IMR-90 (cell line): ENCODE results near the gene TNS3. TPM values are rescaled to one million over a fixed set of nuclear protein-coding genes. Genes with fewer than 3 reads are reported as not detected.
A peak's percentile ranks its signal among the peaks of the same experiment; 100 is the strongest.

ENCODE experiments used
- ATAC-seq: fragments of 200-7000 bp; cut with Tn5 transposase; 2 replicates; pipeline ENCODE4 v1.9.1; 2020; ENCODE audit warnings: low read depth, mild to moderate bottlenecking, moderate library complexity
- BruUV-seq: library from RNA; stranded (reverse); fragments of 400-500 nt; replicated peaks from 2 replicates; lab custom pipeline; 2021; lab: Mats Ljungman, UMichigan
- CTCF ChIA-PET: fragments of 300-600 bp; formaldehyde crosslinking; extraction: SDS; loops from one replicate; lab custom pipeline; 2021; ENCODE audit warnings: antibody characterized with exemption; lab: Yijun Ruan, JAX
- POLR2A ChIA-PET: fragments of 300-600 bp; sonication (Branson Sonifier 250); formaldehyde crosslinking; loops from one replicate; lab custom pipeline; 2022; ENCODE audit warnings: antibody characterized with exemption; ENCODE audit not compliant: unreplicated experiment; lab: Charles Lee
- DNase-seq: peaks from one replicate; pipeline ENCODE4 v3.0.0; 2013
- H2AFZ ChIP-seq: replicated peaks from 2 replicates; pipeline ENCODE3; 2013; ENCODE audit warnings: low read length, mild to moderate bottlenecking; ENCODE audit not compliant: poor library complexity
- H2AK5ac ChIP-seq: 2 replicates; pipeline ENCODE4 v1.6.1; 2013; ENCODE audit warnings: low read depth, low read length, inconsistent platforms
- H2AK9ac ChIP-seq: replicated peaks from 2 replicates; pipeline ENCODE3; 2013; ENCODE audit warnings: mild to moderate bottlenecking, low read depth, low read length, moderate library complexity; ENCODE audit not compliant: poor library complexity
- H2BK120ac ChIP-seq: 2 replicates; pipeline ENCODE4 v1.6.1; 2013; ENCODE audit warnings: low read depth, low read length, inconsistent platforms
- H2BK15ac ChIP-seq: 3 replicates; pipeline ENCODE4 v1.6.1; 2013; ENCODE audit warnings: low read depth, low read length, inconsistent platforms
- H2BK20ac ChIP-seq: 2 replicates; pipeline ENCODE4 v1.6.1; 2013; ENCODE audit warnings: low read depth, mild to moderate bottlenecking, inconsistent platforms, low read length, moderate library complexity
- H2BK5ac ChIP-seq: 2 replicates; pipeline ENCODE4 v1.6.1; 2013; ENCODE audit warnings: mild to moderate bottlenecking, low read depth, low read length, inconsistent platforms; ENCODE audit not compliant: poor library complexity, severe bottlenecking
- H3K14ac ChIP-seq: replicated peaks from 2 replicates; pipeline ENCODE4 v1.6.1; 2013; ENCODE audit warnings: low read depth, low read length, inconsistent platforms
- H3K18ac ChIP-seq: 2 replicates; pipeline ENCODE4 v1.6.1; 2013; ENCODE audit warnings: low read depth, low read length, control low read depth
- H3K23ac ChIP-seq: 2 replicates; pipeline ENCODE4 v1.6.1; 2013; ENCODE audit warnings: low read depth, low read length, inconsistent platforms
- H3K27ac ChIP-seq: 2 replicates; pipeline ENCODE4 v1.5.1; 2013; ENCODE audit warnings: mild to moderate bottlenecking, control low read depth, low read length; ENCODE audit not compliant: insufficient read depth
- H3K27me3 ChIP-seq: 2 replicates; pipeline ENCODE4 v1.6.1; 2013; ENCODE audit warnings: low read length; ENCODE audit not compliant: control insufficient read depth, insufficient read depth
- H3K36me3 ChIP-seq: 2 replicates; pipeline ENCODE4 v1.6.1; 2013; ENCODE audit warnings: low read length, mixed read lengths; ENCODE audit not compliant: control insufficient read depth, insufficient read depth
- H3K4ac ChIP-seq: 2 replicates; pipeline ENCODE4 v1.6.1; 2013; ENCODE audit warnings: low read depth, low read length, inconsistent platforms
- H3K4me1 ChIP-seq: 2 replicates; pipeline ENCODE4 v1.6.1; 2013; ENCODE audit warnings: low read length, mixed read lengths; ENCODE audit not compliant: control insufficient read depth, insufficient read depth
- H3K4me2 ChIP-seq: 2 replicates; pipeline ENCODE4 v1.6.1; 2013; ENCODE audit warnings: low read depth, mild to moderate bottlenecking, control low read depth, low read length, moderate library complexity
- H3K4me3 ChIP-seq: 2 replicates; pipeline ENCODE4 v1.5.1; 2013; ENCODE audit warnings: low read depth, mild to moderate bottlenecking, control low read depth, low read length, moderate library complexity; ENCODE audit not compliant: insufficient read depth
- H3K56ac ChIP-seq: 2 replicates; pipeline ENCODE4 v1.6.1; 2013; ENCODE audit warnings: low read length, inconsistent platforms; ENCODE audit not compliant: insufficient read depth; ENCODE audit errors: extremely low read depth
- H3K79me1 ChIP-seq, 2 experiments: 2 replicates each; pipeline ENCODE4 v1.6.1; 2013; ENCODE audit warnings: low read length in 2 of 2, inconsistent platforms in 1 of 2, low read depth in 1 of 2
- H3K9ac ChIP-seq: 2 replicates; pipeline ENCODE4 v1.6.1; 2013; ENCODE audit warnings: low read depth, low read length, control low read depth
- H3K9me1 ChIP-seq: 2 replicates; pipeline ENCODE4 v1.6.1; 2013; ENCODE audit warnings: low read length, inconsistent platforms; ENCODE audit not compliant: insufficient read depth
- H3K9me3 ChIP-seq: 2 replicates; pipeline ENCODE4 v1.6.1; 2013; ENCODE audit warnings: low read length; ENCODE audit not compliant: control insufficient read depth, insufficient read depth
- H4K20me1 ChIP-seq: 2 replicates; pipeline ENCODE4 v1.6.1; 2013; ENCODE audit warnings: low read length, inconsistent platforms; ENCODE audit not compliant: insufficient read depth
- H4K5ac ChIP-seq: 2 replicates; pipeline ENCODE4 v1.6.1; 2013; ENCODE audit warnings: mild to moderate bottlenecking, low read depth, low read length, control low read depth
- H4K8ac ChIP-seq, 2 experiments: 2 replicates each; pipeline ENCODE4 v1.6.1; 2013; ENCODE audit warnings: low read depth in 2 of 2, low read length in 2 of 2, control low read depth in 1 of 2, inconsistent platforms in 1 of 2
- H4K91ac ChIP-seq: 2 replicates; pipeline ENCODE4 v1.6.1; 2013; ENCODE audit warnings: low read depth, low read length, inconsistent platforms; ENCODE audit not compliant: insufficient read depth
- BHLHE40 ChIP-seq: fragments of 150-350 bp; IDR thresholded peaks from 2 replicates; pipeline ENCODE4 v1.6.1; 2016; ENCODE audit warnings: mild to moderate bottlenecking, low read depth, low read length
- CEBPB ChIP-seq: IDR thresholded peaks from 2 replicates; pipeline ENCODE4 v1.6.1; 2012; ENCODE audit warnings: low read depth, low read length, improper control_type of control experiment
- CHD1 ChIP-seq: IDR thresholded peaks from 2 replicates; pipeline ENCODE4 v1.6.1; 2012; ENCODE audit warnings: low read depth, low read length, improper control_type of control experiment
- FOS ChIP-seq: fragments of 150-350 bp; IDR thresholded peaks from 2 replicates; pipeline ENCODE4 v1.6.1; 2016; ENCODE audit warnings: low read depth, low read length
- MAFK ChIP-seq: IDR thresholded peaks from 2 replicates; pipeline ENCODE4 v1.6.1; 2012; ENCODE audit warnings: low read depth, low read length, improper control_type of control experiment
- MAZ ChIP-seq: IDR thresholded peaks from 2 replicates; pipeline ENCODE4 v1.6.1; 2012; ENCODE audit warnings: low read depth, mild to moderate bottlenecking, low read length, improper control_type of control experiment, moderate library complexity, borderline replicate concordance
- MXI1 ChIP-seq: IDR thresholded peaks from 2 replicates; pipeline ENCODE4 v1.6.1; 2012; ENCODE audit warnings: low read depth, mild to moderate bottlenecking, low read length, moderate library complexity, borderline replicate concordance
- NFE2L2 ChIP-seq: fragments of 150-350 bp; IDR thresholded peaks from 2 replicates; pipeline ENCODE4 v1.6.1; 2016; ENCODE audit warnings: low read depth, mild to moderate bottlenecking, low read length
- POLR2A ChIP-seq: IDR thresholded peaks from 2 replicates; pipeline ENCODE4 v1.6.1; 2012; ENCODE audit warnings: mild to moderate bottlenecking, low read depth, low read length
- RAD21 ChIP-seq: IDR thresholded peaks from 2 replicates; pipeline ENCODE4 v1.6.1; 2012; ENCODE audit warnings: low read length, improper control_type of control experiment
- RCOR1 ChIP-seq: IDR thresholded peaks from 2 replicates; pipeline ENCODE4 v1.6.1; 2012; ENCODE audit warnings: mild to moderate bottlenecking, low read length, improper control_type of control experiment; ENCODE audit not compliant: insufficient replicate concordance
- RFX5 ChIP-seq: IDR thresholded peaks from 2 replicates; pipeline ENCODE4 v1.8.0; 2012; ENCODE audit warnings: low read depth, mild to moderate bottlenecking, low read length, moderate library complexity
- SMC3 ChIP-seq: fragments of 150-350 bp; IDR thresholded peaks from 2 replicates; pipeline ENCODE4 v1.6.1; 2016; ENCODE audit warnings: low read depth, mild to moderate bottlenecking, antibody characterized with exemption, low read length, moderate library complexity
- WGBS, 2 experiments: methylation state at CpG; one replicate each; pipeline versions ENCODE4 v1.1.5 to v1.1.7; 2013; ENCODE audit warnings: missing lambda C conversion rate in 2 of 2; ENCODE audit not compliant: insufficient read length in 1 of 2; ENCODE audit errors: extremely low coverage in 2 of 2; 5-methylcytosine and 5-hydroxymethylcytosine counted together
- dilution Hi-C: fragments of 300-500 bp; cut with HindIII; formaldehyde crosslinking; loops from one replicate; pipeline ENCODE4 v1.14.3; 2018; ENCODE audit warnings: low sequenced_read_pairs; ENCODE audit not compliant: unreplicated experiment
- in situ Hi-C: fragments of 300-500 bp; cut with MboI; formaldehyde crosslinking; loops from 3 replicates; pipeline ENCODE4 v1.14.3; 2019; ENCODE audit warnings: low sequenced_read_pairs, inconsistent platforms, mixed read lengths
- intact Hi-C: fragments of 100-400 bp; cut with micrococcal nuclease; formaldehyde crosslinking; loops from 2 replicates; pipeline ENCODE4 v1.10.0; 2022
- polyA plus RNA-seq, 3 experiments: library from polyadenylated mRNA; depleted of rRNA; stranded (reverse); fragments of >200 nt; gene quantifications; 2 replicates each; pipeline ENCODE4 v1.2.3, GENCODE V29; 2012; ENCODE audit warnings: low replicate concordance in 1 of 3
- total RNA-seq: library from RNA; depleted of rRNA; stranded (reverse); fragments of >200 nt; gene quantifications from 2 replicates; pipeline ENCODE4 v1.2.3, GENCODE V29; 2012

The TNS3 gene
- total and polyA plus RNA-seq, 2 of the 4 experiments (the other 2 are of a cell fraction) = 64.3 to 79.2 TPM

- dilution Hi-C loops = no loop called here
- CTCF ChIA-PET = no interaction called here
- POLR2A ChIA-PET = no interaction called here
These were observed 329.2 kb downstream of the TNS3 start for GRCh38 chr7:47252675-47253074.

More at GRCh38 chr7:47252675-47253074, 329.2 kb downstream of the TNS3 start:
- Histone ChIP-seq H3K4me1 (peaks cover 6% of the 10 kb centered on the region), H3K4ac (no peak overlapping the region), H3K79me1 (peaks cover 0 to 4% of the 10 kb centered on the region in 2 experiments; a peak in 1 of 4 replicates), H3K9me1 (peaks cover 4% of the 10 kb centered on the region; the same call in 1 of the 2 replicates), H3K27ac (no peak overlapping the region), H3K36me3 (no peaks in the 10 kb centered on the region), H2AFZ (no peak overlapping the region), H3K56ac (no peak overlapping the region), H4K8ac (no peak overlapping the region), H2BK15ac (no peak overlapping the region), H2BK5ac (no peak overlapping the region), H4K91ac (no peak overlapping the region), H2AK9ac (no peak overlapping the region), H3K4me2 (no peak overlapping the region), H2BK20ac (no peak overlapping the region), H2AK5ac (peak overlapping the region; percentile 58; the same call in 1 of the 2 replicates), H3K27me3 (peaks cover 2% of the 10 kb centered on the region), H3K9me3 (no peaks in the 10 kb centered on the region), H3K23ac (no peak overlapping the region), H3K9ac (no peak overlapping the region), H4K20me1 (no peaks in the 10 kb centered on the region; the same call in 1 of the 2 replicates), H3K14ac (no peak overlapping the region), H2BK120ac (no peak overlapping the region), H3K18ac (no peak overlapping the region), H4K5ac (no peak overlapping the region), H3K4me3 (no peak overlapping the region)
- DNase-seq (no peak), ATAC-seq (no peak)
- in situ Hi-C loops = loop anchor here (25.0 kb wide), 1 partner anchor 860 kb away; no protein-coding TSS in a partner anchor
- intact Hi-C loops = no loop called here
- WGBS, 2 experiments = no CpG with 5 or more reads among the region's 5 CpGs
- TF ChIP-seq NFE2L2 (no peak), SMC3 (no peak), MAZ (no peak), RAD21 (no peak), MAFK (no peak), MXI1 (no peak), BHLHE40 (no peak), POLR2A (no peak), RFX5 (no peak), RCOR1 (no peak), CEBPB (no peak), FOS (no peak), CHD1 (no peak)
- BruUV-seq = no TSS peak
